Choroid plexus epithelial cell (primary cell): ENCODE data around the gene ADAMTS17.
A peak's percentile ranks its signal among the peaks of the same experiment; 100 is the strongest.

Experiments
- DNase-seq: peaks from one replicate; pipeline ENCODE4 v3.0.0-alpha.2; 2010; ENCODE audit warnings: low read depth
- H3K4me3 ChIP-seq: 2 replicates; pipeline ENCODE4 v1.5.1; 2011; ENCODE audit warnings: low read depth, mild to moderate bottlenecking, control low read depth, low read length, moderate library complexity
- CTCF ChIP-seq: conservative IDR thresholded peaks from 2 replicates; pipeline ENCODE4 v1.5.1; 2011; ENCODE audit warnings: low read depth, mild to moderate bottlenecking, control low read depth, inconsistent platforms, low read length, moderate library complexity

Gene ADAMTS17

GRCh38 chr15:100301910-100302431 lies 39.8 kb downstream of the ADAMTS17 start:
- no peak for TF ChIP-seq CTCF
- DNase-seq = no peak
- no peak overlapping the region for H3K4me3 ChIP-seq

DNA sequence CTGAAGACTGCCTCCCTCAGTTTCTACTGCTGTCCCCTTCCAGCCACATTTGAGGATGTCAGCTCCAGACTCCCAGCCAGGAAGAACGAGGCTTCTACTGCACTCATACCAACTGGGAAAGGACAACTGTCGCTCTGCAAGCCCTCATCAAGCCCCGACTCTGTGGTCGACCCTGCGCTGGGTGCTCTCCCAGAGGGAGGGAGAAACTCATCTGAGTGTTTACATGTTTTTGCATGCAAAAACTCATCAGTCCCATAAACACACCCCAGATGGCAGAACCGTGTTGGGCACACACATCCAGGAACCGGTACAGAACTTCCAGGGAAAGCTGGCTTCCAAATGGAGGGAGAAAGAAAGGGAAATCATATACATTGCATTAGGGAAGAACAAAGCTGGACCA lies 43.5 kb downstream of the ADAMTS17 start:
- no peak for DNase-seq
- H3K4me3 ChIP-seq = no peak overlapping the region
- no peak for TF ChIP-seq CTCF

GRCh38 chr15:100297812-100298211 lies 44.0 kb downstream of the ADAMTS17 start:
- H3K4me3 ChIP-seq = no peak overlapping the region
- no peak for DNase-seq
- no peak for TF ChIP-seq CTCF

GRCh38 chr15:100295939-100296565 lies 45.7 kb downstream of the ADAMTS17 start:
- no peak overlapping the region for H3K4me3 ChIP-seq
- TF ChIP-seq CTCF = no peak
- DNase-seq = no peak

GRCh38 chr15:100292010-100292409 lies 49.8 kb downstream of the ADAMTS17 start:
- no peak overlapping the region for H3K4me3 ChIP-seq
- TF ChIP-seq CTCF = no peak
- DNase-seq = no peak

DNA sequence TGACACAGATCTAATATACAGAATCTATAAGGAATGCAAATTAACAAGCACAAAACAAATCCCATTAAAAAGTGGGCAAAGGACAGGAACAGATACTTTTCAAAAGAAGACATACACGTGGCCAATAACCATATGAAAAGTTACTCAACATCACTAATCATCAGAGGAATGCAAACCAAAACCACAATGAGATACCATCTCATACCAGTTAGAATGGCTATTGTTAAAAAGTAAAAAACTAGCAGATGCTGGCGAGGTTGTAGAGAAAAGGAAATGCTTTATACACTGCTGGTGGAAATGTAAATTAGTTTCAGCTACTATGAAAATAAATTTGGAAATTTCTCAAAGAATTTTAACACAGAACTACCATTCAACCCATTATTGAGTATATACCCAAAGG lies 50.7 kb downstream of the ADAMTS17 start:
- no peak for TF ChIP-seq CTCF
- no peak overlapping the region for H3K4me3 ChIP-seq
- DNase-seq = peak; percentile 7

DNA sequence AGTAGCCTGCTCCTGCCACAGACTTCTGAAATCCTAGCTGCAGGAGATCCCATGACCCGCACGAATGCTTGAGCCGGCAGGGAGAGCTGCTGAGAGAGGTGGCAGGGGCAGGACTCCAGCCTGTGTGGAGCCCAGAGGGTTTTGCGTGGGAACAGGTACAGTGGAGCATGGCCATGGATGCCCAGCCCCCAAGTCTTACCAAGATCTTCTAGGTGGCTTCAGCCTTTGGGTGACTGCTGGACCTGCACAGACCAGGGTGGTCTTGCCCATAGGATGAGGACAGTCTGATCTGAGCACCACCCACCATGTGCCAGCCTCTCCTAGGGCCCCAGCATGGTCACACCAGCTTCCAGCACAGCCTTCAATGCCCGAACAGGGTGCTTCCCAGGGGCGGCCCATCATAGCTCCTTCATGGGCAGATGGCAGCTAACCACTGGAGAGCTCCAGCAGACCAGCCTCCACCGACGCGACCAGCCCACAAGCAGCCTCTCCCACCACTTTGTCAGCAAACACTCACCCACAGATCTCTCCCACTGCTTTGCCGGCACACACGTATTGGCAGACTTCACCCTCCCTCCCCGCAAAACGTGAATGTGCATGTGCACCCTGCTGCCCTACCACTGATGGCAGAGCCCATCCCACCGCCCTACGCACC lies 56.0 kb downstream of the ADAMTS17 start:
- no peak for TF ChIP-seq CTCF
- no peak overlapping the region for H3K4me3 ChIP-seq
- no peak for DNase-seq
